Renal cortical epithelial cell (primary cell): ENCODE data around the gene TMEM132D. TPM values are rescaled to one million over a fixed set of nuclear protein-coding genes. Genes with fewer than 3 reads are reported as not detected.

Experiments
- DNase-seq: peaks from one replicate; pipeline ENCODE4 v3.0.0-alpha.2; 2011; ENCODE audit warnings: low read depth
- total RNA-seq: library from RNA; depleted of rRNA; stranded (reverse); fragments of >200 nt; gene quantifications from 2 replicates; pipeline ENCODE4 v1.2.3, GENCODE V29; 2014

Gene TMEM132D
- total RNA-seq, 1 donor from 2014 or later: 0.05 TPM

GRCh38 chr12:129102233-129102632 lies 801.6 kb downstream of the TMEM132D start:
- no peak for DNase-seq

DNA sequence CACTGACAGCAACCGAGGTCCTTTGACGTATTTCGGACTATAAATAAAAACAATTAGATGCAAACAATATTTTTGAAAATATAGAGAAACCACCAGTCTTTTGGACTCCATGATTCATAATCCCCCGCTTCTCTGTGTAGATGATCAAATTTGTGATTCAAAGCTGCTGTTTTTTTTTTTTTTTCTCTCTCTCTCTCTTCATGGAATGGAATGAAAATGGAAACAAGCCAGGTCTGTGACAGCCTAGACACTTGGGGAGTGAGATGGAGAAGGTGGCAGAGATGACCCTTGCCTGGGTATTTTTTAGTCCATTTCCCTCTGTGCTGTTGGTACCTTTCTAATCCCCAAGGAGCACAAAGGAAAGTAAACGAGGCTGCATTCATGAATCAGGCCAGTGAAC lies 802.0 kb downstream of the TMEM132D start:
- DNase-seq: no peak

GRCh38 chr12:129101404-129101803 lies 802.4 kb downstream of the TMEM132D start:
- DNase-seq: no peak

DNA sequence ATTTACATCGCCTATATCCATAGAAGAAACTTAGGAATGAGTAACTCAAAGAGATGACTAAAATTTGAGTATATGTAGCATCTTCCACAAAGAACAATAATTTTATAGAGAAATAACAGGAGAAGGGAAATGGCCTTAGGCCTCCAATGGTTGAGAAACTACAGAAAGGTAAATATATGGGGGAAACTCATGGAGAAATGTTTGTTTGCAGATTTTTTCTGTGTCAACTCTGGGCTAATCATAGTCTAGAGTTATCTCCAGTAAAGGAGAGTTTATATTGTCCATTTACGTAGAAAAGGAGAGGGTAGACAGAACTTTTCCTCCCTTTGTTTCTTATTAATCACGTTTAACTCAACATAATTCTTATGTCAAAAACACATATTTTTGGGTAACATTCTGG lies 806.4 kb downstream of the TMEM132D start:
- no peak for DNase-seq

DNA sequence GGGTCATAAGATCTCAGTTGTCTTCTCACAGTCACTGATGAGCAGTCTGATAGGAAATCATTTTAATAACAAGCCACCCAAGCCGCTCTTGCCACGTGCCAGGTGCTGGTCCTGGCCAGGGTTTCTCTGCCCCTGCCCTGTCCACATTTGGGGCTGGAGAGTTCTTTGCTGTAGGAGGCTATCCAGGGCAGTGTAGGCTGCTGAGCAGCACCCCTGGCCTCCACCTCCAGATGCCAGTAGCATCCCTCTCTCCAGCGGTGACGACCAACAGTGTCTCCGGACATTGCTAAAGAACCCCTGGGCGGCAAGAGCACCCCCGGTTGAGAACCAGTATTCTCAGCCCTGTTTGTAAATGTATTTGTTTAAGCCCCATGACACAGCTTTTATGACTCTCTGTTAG lies 806.9 kb downstream of the TMEM132D start:
- no peak for DNase-seq

GRCh38 chr12:129096184-129096583 lies 807.6 kb downstream of the TMEM132D start:
- DNase-seq: no peak

- no peak for DNase-seq
These were observed 814.2 kb downstream of the TMEM132D start for GRCh38 chr12:129089576-129089975.

- no peak for DNase-seq
These were observed 818.7 kb downstream of the TMEM132D start for GRCh38 chr12:129084875-129085826.

- DNase-seq: no peak
These were observed 820.5 kb downstream of the TMEM132D start for GRCh38 chr12:129083121-129083840.

GRCh38 chr12:129082441-129082840 lies 821.4 kb downstream of the TMEM132D start:
- DNase-seq: no peak

GRCh38 chr12:129081755-129082250 lies 822.0 kb downstream of the TMEM132D start:
- no peak for DNase-seq

DNA sequence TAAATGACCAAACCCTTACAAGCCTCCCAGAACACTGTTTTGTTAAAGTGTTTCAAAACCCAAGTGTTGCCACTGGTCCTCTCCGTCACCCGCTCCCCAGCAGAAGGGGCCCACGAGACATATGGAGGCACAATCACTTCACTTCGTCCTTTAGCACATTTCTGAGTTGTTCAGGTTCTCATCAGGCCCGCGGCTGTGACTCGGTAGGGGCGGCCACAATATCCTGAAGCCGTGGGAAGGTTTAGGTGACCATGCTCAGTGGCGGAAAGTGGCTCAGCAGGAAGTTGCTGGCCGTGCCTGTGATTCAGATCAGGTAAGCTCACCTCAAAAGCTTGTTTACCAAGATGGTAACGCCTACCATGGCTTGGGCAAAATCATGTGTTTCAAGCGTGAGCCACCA lies 823.0 kb downstream of the TMEM132D start:
- DNase-seq: no peak

- no peak for DNase-seq
These were observed 823.4 kb downstream of the TMEM132D start for GRCh38 chr12:129080391-129080790.

DNA sequence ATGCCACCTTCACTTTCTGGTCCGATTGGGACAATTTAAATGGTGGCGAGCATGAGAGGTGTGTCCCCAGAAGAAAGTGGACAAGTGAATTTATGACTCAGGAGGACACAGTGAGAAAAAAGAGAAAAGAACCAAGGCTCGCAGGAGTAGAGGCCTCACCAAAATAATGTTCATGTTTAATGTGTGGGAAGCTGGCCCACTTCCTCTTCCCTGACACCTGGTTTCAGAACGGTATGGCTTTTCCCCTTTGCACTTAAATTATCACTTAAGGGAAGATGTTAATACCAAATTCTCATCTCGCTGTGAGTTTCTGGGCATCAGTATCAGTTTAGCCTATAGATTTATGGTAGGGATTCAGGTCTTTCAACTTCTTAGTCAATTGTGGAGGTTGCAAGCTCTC lies 824.1 kb downstream of the TMEM132D start:
- DNase-seq: no peak

DNA sequence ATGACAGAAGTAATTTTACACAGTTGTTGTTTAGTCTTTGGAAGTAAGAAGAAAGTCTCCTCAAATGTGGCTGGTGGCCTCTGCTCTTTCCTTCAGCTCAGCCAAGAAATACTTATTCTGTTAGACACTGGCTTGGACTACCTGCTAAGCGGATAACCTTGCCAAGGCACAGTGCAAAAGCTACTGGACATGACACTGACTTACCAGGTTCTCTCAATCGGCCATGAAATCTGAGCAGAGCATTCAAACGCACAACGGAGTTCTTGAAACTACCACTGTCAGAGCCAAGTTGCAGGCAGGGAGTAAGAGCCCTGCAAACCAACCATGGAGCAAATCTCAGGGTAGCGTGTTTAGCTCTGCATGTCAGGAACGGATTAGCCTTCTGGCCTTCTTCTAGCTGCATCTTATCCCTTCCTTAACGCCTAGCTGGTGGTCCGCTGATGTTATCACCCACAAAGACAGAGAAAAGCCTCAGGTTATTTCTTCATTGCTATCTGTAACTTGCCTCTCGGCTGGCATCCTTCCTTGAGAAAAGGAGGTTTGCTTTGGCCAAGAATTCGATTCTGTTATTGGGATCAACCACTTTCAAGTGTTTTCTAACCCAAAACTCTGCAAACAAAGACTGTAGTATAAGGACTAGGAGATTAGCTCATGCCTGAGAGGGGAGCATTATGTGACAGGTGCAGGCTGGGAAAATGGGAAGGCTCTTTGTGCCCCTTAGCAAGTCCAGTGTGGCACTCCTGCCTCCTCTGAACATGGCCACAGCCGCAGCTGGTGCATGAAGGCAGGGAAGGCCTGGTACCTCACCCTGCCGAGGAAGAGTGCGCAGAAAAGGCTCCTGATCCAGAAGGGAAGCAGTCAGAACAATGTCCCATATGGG lies 827.1 kb downstream of the TMEM132D start:
- DNase-seq: no peak

GRCh38 chr12:129075460-129076208 lies 828.2 kb downstream of the TMEM132D start:
- DNase-seq: no peak

- no peak for DNase-seq
These were observed 829.4 kb downstream of the TMEM132D start for GRCh38 chr12:129074379-129074778.

DNA sequence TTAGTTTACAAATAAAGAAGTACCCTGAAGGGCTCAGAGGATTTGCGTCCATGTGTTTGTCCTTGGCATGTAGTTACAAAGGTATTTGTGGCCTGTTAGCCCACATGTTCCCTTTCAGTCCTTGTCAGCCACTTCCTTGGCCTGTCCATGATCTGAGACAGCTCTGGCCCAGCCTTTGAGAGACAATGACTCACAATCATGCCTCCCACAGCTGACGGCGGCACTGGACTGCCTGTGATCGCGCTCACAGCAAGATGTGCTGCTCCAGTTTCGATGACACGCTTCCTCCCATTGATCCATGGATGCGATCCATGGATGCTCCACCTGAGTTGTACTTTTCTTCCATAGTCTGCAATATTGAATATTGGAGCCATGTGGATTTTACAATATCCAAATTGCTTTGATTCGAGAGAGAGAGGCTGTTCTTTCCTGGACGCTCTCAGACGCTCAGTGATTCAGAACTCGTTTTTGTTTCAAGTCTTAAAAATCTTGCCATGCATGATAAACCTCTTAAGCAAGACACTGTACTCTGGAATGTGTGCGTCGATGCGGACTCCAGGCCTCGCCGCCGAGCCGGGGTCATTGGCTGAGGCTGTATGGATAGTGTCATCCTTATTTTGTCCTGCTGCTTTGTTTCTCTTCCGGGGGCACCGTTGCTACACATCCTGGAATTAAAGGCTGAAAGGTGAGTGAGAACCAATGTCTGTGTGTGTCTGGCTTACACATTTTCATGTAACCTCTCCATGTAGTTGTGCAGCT lies 830.5 kb downstream of the TMEM132D start:
- no peak for DNase-seq

DNA sequence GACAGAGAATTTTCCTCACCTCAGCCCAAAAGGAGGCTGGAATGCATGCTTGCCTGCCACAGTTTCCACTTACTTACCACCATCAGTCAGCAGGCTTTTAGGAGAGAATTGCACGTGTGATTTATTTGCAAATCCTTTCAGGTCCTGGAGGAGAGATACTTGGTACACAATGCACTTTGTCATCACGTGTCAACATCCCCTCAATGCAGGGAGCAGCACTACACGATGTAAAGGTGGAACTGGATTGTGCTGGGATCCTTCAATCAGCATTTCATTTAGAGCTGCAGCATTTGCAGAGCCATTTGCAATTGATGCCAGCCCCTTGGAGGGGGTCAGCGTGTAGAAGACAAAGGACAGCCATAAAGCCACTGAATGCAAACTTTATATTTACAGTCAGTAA lies 832.5 kb downstream of the TMEM132D start:
- no peak for DNase-seq

DNA sequence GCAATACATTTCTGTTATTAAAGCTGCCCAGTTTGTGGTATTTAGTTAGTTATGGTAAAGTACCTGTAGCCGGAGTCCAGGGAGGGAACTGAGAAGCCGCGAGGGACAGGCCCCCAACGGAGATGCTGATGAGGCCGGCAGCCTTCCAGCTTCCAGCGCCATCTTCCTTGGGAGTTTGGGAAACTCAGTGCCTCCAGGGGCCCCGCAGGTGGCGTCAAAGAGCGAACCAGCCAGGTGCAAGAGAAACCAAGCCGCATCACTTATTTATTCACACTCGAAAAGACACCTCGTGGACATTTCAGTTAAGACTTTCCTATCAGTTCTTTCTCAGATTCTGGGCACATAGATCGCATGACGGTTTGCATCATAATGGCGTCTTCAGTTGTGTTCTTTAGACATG lies 833.9 kb downstream of the TMEM132D start:
- no peak for DNase-seq
